OCI-LY7 (cell line): ENCODE measurements around the gene FMN2. TPM values are rescaled to one million over a fixed set of nuclear protein-coding genes. Genes with fewer than 3 reads are reported as not detected.

Experiments used
- BruUV-seq: library from RNA; stranded (reverse); fragments of 400-500 nt; replicated peaks from 2 replicates; lab custom pipeline; 2021; lab: Mats Ljungman, UMichigan
- CTCF ChIA-PET: fragments of 300-600 bp; sonication (Branson Sonifier 250); formaldehyde crosslinking; loops from one replicate; lab custom pipeline; 2022; ENCODE audit warnings: antibody characterized with exemption; ENCODE audit not compliant: unreplicated experiment; lab: Charles Lee
- POLR2A ChIA-PET: fragments of 300-600 bp; sonication (Branson Sonifier 250); formaldehyde crosslinking; loops from one replicate; lab custom pipeline; 2022; ENCODE audit warnings: antibody characterized with exemption; lab: Charles Lee
- DNase-seq: peaks from one replicate; pipeline ENCODE4 v3.0.0-alpha.2; 2015; ENCODE audit warnings: low spot score
- H2AFZ ChIP-seq: fragments of 200-600 bp; sonication (generic), shearing (Covaris generic); 2 replicates; pipeline ENCODE4 v1.6.1; 2014; ENCODE audit warnings: mild to moderate bottlenecking, antibody characterized with exemption, low read length, moderate library complexity
- H3K27ac ChIP-seq: fragments of 200-600 bp; sonication (generic); 2 replicates; pipeline ENCODE4 v1.5.1; 2014; ENCODE audit warnings: mixed run types, low read depth, mild to moderate bottlenecking, moderate library complexity, low read length, inconsistent platforms; ENCODE audit not compliant: poor library complexity, severe bottlenecking
- H3K36me3 ChIP-seq: fragments of 200-600 bp; sonication (generic); 2 replicates; pipeline ENCODE4 v1.6.1; 2014; ENCODE audit warnings: mild to moderate bottlenecking, antibody characterized with exemption, low read length, moderate library complexity, mixed read lengths; ENCODE audit not compliant: insufficient read depth
- H3K4me1 ChIP-seq: fragments of 200-600 bp; sonication (generic); 2 replicates; pipeline ENCODE4 v1.5.1; 2014; ENCODE audit warnings: mild to moderate bottlenecking, low read length; ENCODE audit not compliant: insufficient read depth, poor library complexity, severe bottlenecking
- H3K4me2 ChIP-seq: fragments of 200-600 bp; sonication (generic); 2 replicates; pipeline ENCODE4 v1.6.1; 2014; ENCODE audit warnings: mild to moderate bottlenecking, low read length
- H3K4me3 ChIP-seq: fragments of 200-600 bp; sonication (generic); 2 replicates; pipeline ENCODE4 v1.5.1; 2014; ENCODE audit warnings: mild to moderate bottlenecking, low read depth, low read length; ENCODE audit not compliant: poor library complexity, severe bottlenecking
- H3K79me2 ChIP-seq: fragments of 200-600 bp; sonication (generic); 2 replicates; pipeline ENCODE4 v1.6.1; 2016; ENCODE audit warnings: low read depth, mild to moderate bottlenecking, low read length, moderate library complexity, mixed read lengths; ENCODE audit not compliant: insufficient read depth
- H3K9me2 ChIP-seq: fragments of 200-600 bp; sonication (generic); 2 replicates; pipeline ENCODE4 v1.6.1; 2016; ENCODE audit warnings: mild to moderate bottlenecking, low read length, mixed read lengths; ENCODE audit not compliant: insufficient read depth
- H3K9me3 ChIP-seq: fragments of 200-600 bp; sonication (generic); 2 replicates; pipeline ENCODE4 v1.6.1; 2014; ENCODE audit warnings: mild to moderate bottlenecking, mixed run types, low read length, mixed read lengths
- H4K20me1 ChIP-seq: fragments of 200-600 bp; sonication (generic); 2 replicates; pipeline ENCODE4 v1.6.1; 2014; ENCODE audit warnings: mild to moderate bottlenecking, antibody characterized with exemption, low read length, moderate library complexity, mixed read lengths; ENCODE audit not compliant: insufficient read depth
- CTCF ChIP-seq: fragments of 200-600 bp; sonication (generic); conservative IDR thresholded peaks from 2 replicates; pipeline ENCODE4 v1.5.1; 2014; ENCODE audit warnings: mild to moderate bottlenecking, antibody characterized with exemption, low read length, moderate library complexity, mixed read lengths
- EZH2phosphoT487 ChIP-seq: fragments of 200-600 bp; sonication (generic); IDR thresholded peaks from 2 replicates; pipeline ENCODE4 v1.6.1; 2018; ENCODE audit warnings: low read depth, borderline replicate concordance, mild to moderate bottlenecking, mixed run types, antibody characterized with exemption, low read length, moderate library complexity, mixed read lengths
- intact Hi-C: fragments of 100-400 bp; cut with micrococcal nuclease; formaldehyde crosslinking; loops from one replicate; pipeline ENCODE4 v1.10.0; 2022; ENCODE audit not compliant: unreplicated experiment
- total RNA-seq, 2 experiments: library from RNA; depleted of rRNA in 1 of 2; stranded (reverse); fragments of >200 nt in 1 of 2; shearing (Covaris generic) in 1 of 2; gene quantifications; 2 replicates each; pipeline ENCODE4 v1.2.3, GENCODE V29; 2014 to 2022

The FMN2 gene
- total RNA-seq, 2 experiments from 2014 or later = not detected

DNA sequence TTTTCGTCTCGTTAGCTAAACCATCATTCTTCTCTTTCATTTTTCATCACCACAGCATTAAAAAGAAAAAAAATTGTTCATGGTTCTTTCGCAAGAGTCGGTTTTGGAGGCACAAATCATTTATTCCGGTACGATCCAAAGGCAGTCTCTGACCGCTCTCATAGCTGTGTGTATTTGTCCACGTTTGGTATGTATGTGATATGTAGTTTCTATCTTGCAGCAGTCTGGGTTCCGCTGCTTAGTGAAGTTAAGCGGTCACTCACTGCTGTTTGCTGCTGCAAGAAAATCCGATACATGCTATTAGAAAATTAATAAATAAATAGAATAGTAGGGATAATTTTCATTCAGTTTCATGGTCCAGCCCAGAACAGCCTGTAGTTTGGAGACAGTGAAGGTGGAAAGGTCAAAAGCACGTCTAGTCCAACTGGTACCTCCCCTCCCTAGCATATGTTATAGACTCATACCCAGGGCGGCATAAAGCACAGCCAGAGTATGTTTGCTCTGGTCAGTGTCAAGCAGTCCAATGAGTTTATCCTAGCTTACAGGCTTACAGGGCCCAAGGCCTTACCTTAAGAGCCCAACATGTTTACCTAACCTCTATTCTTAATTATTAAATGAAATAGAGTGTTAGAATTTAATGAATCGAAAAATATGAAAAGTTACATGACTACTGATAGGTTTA lies 2.5 kb downstream of the FMN2 start:
- Histone ChIP-seq H3K9me3 (no peaks in the 10 kb centered on the region), H3K27ac (no peak overlapping the region), H3K36me3 (no peaks in the 10 kb centered on the region), H4K20me1 (no peaks in the 10 kb centered on the region), H3K4me3 (no peak overlapping the region), H3K79me2 (no peaks in the 10 kb centered on the region), H2AFZ (no peak overlapping the region), H3K4me1 (no peaks in the 10 kb centered on the region), H3K9me2 (no peaks in the 10 kb centered on the region), H3K4me2 (no peak overlapping the region)
- POLR2A ChIA-PET = interaction anchor here (0.7 kb wide), 1 partner anchor 70 kb away, joined by 3 read pairs; no protein-coding TSS in a partner anchor
- CTCF ChIA-PET = no interaction called here
- no peak for TF ChIP-seq EZH2phosphoT487
- no peak for TF ChIP-seq CTCF
- no TSS peak for BruUV-seq
- intact Hi-C loops = no loop called here
- DNase-seq = no peak

DNA sequence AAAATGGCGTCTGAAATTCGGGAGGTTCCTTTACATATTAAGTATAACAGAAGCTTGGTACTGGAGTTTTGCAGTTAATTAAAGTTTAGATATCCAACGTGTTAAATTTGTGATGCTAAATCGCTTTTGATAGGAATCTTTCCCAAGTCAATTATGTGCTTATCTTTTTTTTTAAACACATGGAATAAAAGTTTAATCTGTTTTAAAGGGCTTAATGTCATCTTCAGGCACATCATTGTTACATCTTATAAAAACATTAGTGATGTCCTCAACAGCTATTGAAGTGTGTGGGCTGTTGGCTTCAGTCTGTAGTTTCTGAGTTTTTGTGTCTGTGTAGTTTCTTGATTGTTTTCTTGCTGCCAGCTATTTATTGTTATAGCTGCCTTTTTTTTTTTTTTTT lies 5.3 kb downstream of the FMN2 start:
- BruUV-seq = no TSS peak
- CTCF ChIA-PET = no interaction called here
- POLR2A ChIA-PET = interaction anchor here (0.6 to 0.8 kb wide), 2 partner anchors 13 to 14 kb away, joined by 3 read pairs; no protein-coding TSS in a partner anchor
- no peak for DNase-seq
- Histone ChIP-seq H3K4me2 (no peak overlapping the region), H3K4me1 (no peaks in the 10 kb centered on the region), H3K36me3 (no peaks in the 10 kb centered on the region), H3K79me2 (no peaks in the 10 kb centered on the region), H2AFZ (no peak overlapping the region), H4K20me1 (no peaks in the 10 kb centered on the region), H3K27ac (no peak overlapping the region), H3K9me2 (no peaks in the 10 kb centered on the region), H3K9me3 (no peaks in the 10 kb centered on the region), H3K4me3 (no peak overlapping the region)
- intact Hi-C loops = no loop called here
- TF ChIP-seq CTCF = no peak
- no peak for TF ChIP-seq EZH2phosphoT487

DNA sequence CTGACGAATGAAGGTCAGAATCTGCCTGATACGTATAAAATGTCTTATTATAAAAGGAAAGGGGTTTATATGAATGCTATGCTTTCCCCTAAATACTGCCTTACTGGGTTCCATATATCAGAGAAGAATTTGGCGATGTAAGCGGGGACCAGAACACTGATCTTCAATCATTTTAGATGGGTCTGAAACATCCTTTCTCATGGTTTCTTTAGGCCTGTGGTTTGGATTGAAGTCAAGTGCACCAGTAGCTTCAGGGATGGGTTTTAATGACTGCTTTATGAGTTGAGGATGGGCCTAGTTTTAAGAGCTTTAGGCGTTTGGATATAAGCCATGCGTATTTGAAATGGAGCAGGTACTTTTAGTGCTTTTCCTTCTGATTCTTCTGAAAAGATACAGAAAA lies 6.9 kb downstream of the FMN2 start:
- Histone ChIP-seq H3K4me1 (no peaks in the 10 kb centered on the region), H4K20me1 (no peaks in the 10 kb centered on the region), H2AFZ (no peak overlapping the region), H3K4me3 (no peak overlapping the region), H3K27ac (no peak overlapping the region), H3K9me2 (no peaks in the 10 kb centered on the region), H3K36me3 (no peaks in the 10 kb centered on the region), H3K4me2 (no peak overlapping the region), H3K79me2 (no peaks in the 10 kb centered on the region), H3K9me3 (no peaks in the 10 kb centered on the region)
- CTCF ChIA-PET = no interaction called here
- no peak for DNase-seq
- intact Hi-C loops = no loop called here
- TF ChIP-seq EZH2phosphoT487 (no peak), CTCF (no peak)
- POLR2A ChIA-PET = no interaction called here
- BruUV-seq = no TSS peak
